ENCODE data around the gene PPFIBP1.

PPFIBP1 gene

GRCh38 chr12:27521981-27522380, 2.0 kb upstream of the PPFIBP1 start:
- no peak overlapping the region for H3K27ac ChIP-seq
- TF ChIP-seq CTCF (IDR thresholded peaks at IDR 0.05), result no peak
- no peak for TF ChIP-seq ZFX (IDR thresholded peaks at IDR 0.05; ENCODE audit: borderline replicate concordance)

GRCh38 chr12:27523305-27523641, 733 bp upstream of the PPFIBP1 start:
- no peak for TF ChIP-seq CTCF (IDR thresholded peaks at IDR 0.05)
- no peak for TF ChIP-seq ZFX (IDR thresholded peaks at IDR 0.05; ENCODE audit: borderline replicate concordance)
- H3K27ac ChIP-seq, result peak overlapping the region; percentile 84

- TF ChIP-seq ZFX (IDR thresholded peaks at IDR 0.05; ENCODE audit: borderline replicate concordance), result no peak
- TF ChIP-seq CTCF (IDR thresholded peaks at IDR 0.05), result no peak
- H3K27ac ChIP-seq, result peak overlapping the region; percentile 84
These were observed 459 bp downstream of the PPFIBP1 start for GRCh38 chr12:27524494-27524835.

GRCh38 chr12:27524839-27525753, 1.1 kb downstream of the PPFIBP1 start:
- no peak for TF ChIP-seq CTCF (IDR thresholded peaks at IDR 0.05)
- peak overlapping the region; percentile 84 for H3K27ac ChIP-seq

- H3K27ac ChIP-seq, result no peak overlapping the region
- no peak for TF ChIP-seq ZFX (IDR thresholded peaks at IDR 0.05; ENCODE audit: borderline replicate concordance)
- TF ChIP-seq CTCF (IDR thresholded peaks at IDR 0.05), result no peak
These were observed 3.5 kb downstream of the PPFIBP1 start for GRCh38 chr12:27527512-27527911.

- TF ChIP-seq ZFX (IDR thresholded peaks at IDR 0.05; ENCODE audit: borderline replicate concordance) (no peak), CTCF (IDR thresholded peaks at IDR 0.05) (no peak)
- no peak overlapping the region for H3K27ac ChIP-seq
These were observed 4.8 kb downstream of the PPFIBP1 start for GRCh38 chr12:27528788-27529187.

- TF ChIP-seq ZFX (IDR thresholded peaks at IDR 0.05; ENCODE audit: borderline replicate concordance), result no peak
- TF ChIP-seq CTCF (IDR thresholded peaks at IDR 0.05), result no peak
- H3K27ac ChIP-seq, result no peak overlapping the region
These were observed 6.3 kb downstream of the PPFIBP1 start for GRCh38 chr12:27530157-27530922.

All from 22Rv1 (cell line).